Measurements from ENCODE around the gene TMEM97. TPM values are rescaled to one million over a fixed set of nuclear protein-coding genes. Genes with fewer than 3 reads are reported as not detected.

Gene TMEM97
- total RNA-seq, 1 donor from 2014 or later = 60.5 TPM

GRCh38 chr17:28327031-28327607 is 8.1 kb downstream of the TMEM97 start:
- Mint-ChIP-seq H3K36me3 (ENCODE audit: unreplicated experiment) (peaks cover 29% of the 10 kb centered on the region), H3K27me3 (ENCODE audit: unreplicated experiment) (no peaks in the 10 kb centered on the region), H3K4me1 (ENCODE audit: unreplicated experiment) (peaks cover 36% of the 10 kb centered on the region), H3K4me3 (ENCODE audit: unreplicated experiment) (no peak overlapping the region), H3K27ac (ENCODE audit: unreplicated experiment) (no peak overlapping the region), H3K9me3 (ENCODE audit: unreplicated experiment) (no peaks in the 10 kb centered on the region)
- no peak for TF ChIP-seq CTCF (IDR thresholded peaks at IDR 0.05)
- peak; percentile 49 for DNase-seq (ENCODE audit: extremely low spot score, unreplicated experiment)

GRCh38 chr17:28327709-28328108 is 8.7 kb downstream of the TMEM97 start:
- no peak for DNase-seq (ENCODE audit: extremely low spot score, unreplicated experiment)
- Mint-ChIP-seq H3K4me3 (ENCODE audit: unreplicated experiment) (no peak overlapping the region), H3K27ac (ENCODE audit: unreplicated experiment) (peak overlapping the region; percentile 39), H3K9me3 (ENCODE audit: unreplicated experiment) (no peaks in the 10 kb centered on the region), H3K4me1 (ENCODE audit: unreplicated experiment) (peaks cover 37% of the 10 kb centered on the region), H3K36me3 (ENCODE audit: unreplicated experiment) (peaks cover 29% of the 10 kb centered on the region), H3K27me3 (ENCODE audit: unreplicated experiment) (no peaks in the 10 kb centered on the region)
- peak; percentile 37 for TF ChIP-seq CTCF (IDR thresholded peaks at IDR 0.05)

GRCh38 chr17:28328325-28328724 is 9.3 kb downstream of the TMEM97 start:
- Mint-ChIP-seq H3K9me3 (ENCODE audit: unreplicated experiment) (no peaks in the 10 kb centered on the region), H3K4me1 (ENCODE audit: unreplicated experiment) (peaks cover 39% of the 10 kb centered on the region), H3K27me3 (ENCODE audit: unreplicated experiment) (no peaks in the 10 kb centered on the region), H3K4me3 (ENCODE audit: unreplicated experiment) (no peak overlapping the region), H3K27ac (ENCODE audit: unreplicated experiment) (peak overlapping the region; percentile 39), H3K36me3 (ENCODE audit: unreplicated experiment) (peaks cover 29% of the 10 kb centered on the region)
- no peak for TF ChIP-seq CTCF (IDR thresholded peaks at IDR 0.05)
- peak; percentile 17 for DNase-seq (ENCODE audit: extremely low spot score, unreplicated experiment)

GRCh38 chr17:28330671-28331070 is 11.7 kb downstream of the TMEM97 start:
- Mint-ChIP-seq H3K27ac (ENCODE audit: unreplicated experiment) (no peak overlapping the region), H3K9me3 (ENCODE audit: unreplicated experiment) (no peaks in the 10 kb centered on the region), H3K36me3 (ENCODE audit: unreplicated experiment) (peaks cover 29% of the 10 kb centered on the region), H3K4me3 (ENCODE audit: unreplicated experiment) (no peak overlapping the region), H3K27me3 (ENCODE audit: unreplicated experiment) (no peaks in the 10 kb centered on the region), H3K4me1 (ENCODE audit: unreplicated experiment) (peaks cover 46% of the 10 kb centered on the region)
- no peak for TF ChIP-seq CTCF (IDR thresholded peaks at IDR 0.05)
- peak; percentile 59 for DNase-seq (ENCODE audit: extremely low spot score, unreplicated experiment)

- no peak for TF ChIP-seq CTCF (IDR thresholded peaks at IDR 0.05)
- Mint-ChIP-seq H3K4me3 (ENCODE audit: unreplicated experiment) (no peak overlapping the region), H3K4me1 (ENCODE audit: unreplicated experiment) (peaks cover 54% of the 10 kb centered on the region), H3K36me3 (ENCODE audit: unreplicated experiment) (peaks cover 24% of the 10 kb centered on the region), H3K27me3 (ENCODE audit: unreplicated experiment) (no peaks in the 10 kb centered on the region), H3K9me3 (ENCODE audit: unreplicated experiment) (no peaks in the 10 kb centered on the region), H3K27ac (ENCODE audit: unreplicated experiment) (no peak overlapping the region)
- DNase-seq (ENCODE audit: extremely low spot score, unreplicated experiment) = no peak
Measured at GRCh38 chr17:28331891-28332420, 13.0 kb downstream of the TMEM97 start.
